ENCODE measurements around the gene MED13L. TPM values are rescaled to one million over a fixed set of nuclear protein-coding genes. Genes with fewer than 3 reads are reported as not detected.
A peak's percentile ranks its signal among the peaks of the same experiment; 100 is the strongest.

The MED13L gene
- total and polyA plus RNA-seq, 2 of the 4 experiments (the other 2 are of a cell fraction): 17.9 to 49.1 TPM

- no peak overlapping the region for H3K4me2 ChIP-seq (ENCODE audit: low read depth, low read length)
- no peak overlapping the region for H2BK15ac ChIP-seq (ENCODE audit: low read depth, low read length)
- CTCF ChIA-PET: no interaction called here
Observed at GRCh38 chr12:116122628-116123027, 154.9 kb downstream of the MED13L start.

More at GRCh38 chr12:116122628-116123027, 154.9 kb downstream of the MED13L start:
- Histone ChIP-seq H4K20me1 (ENCODE audit: insufficient read depth, low read length) (peaks cover 66% of the 10 kb centered on the region), H3K14ac (replicated peaks; ENCODE audit: low read depth, low read length) (no peak overlapping the region), H3K9ac (ENCODE audit: low read depth, low read length) (no peak overlapping the region), H3K27me3 (ENCODE audit: control insufficient read depth, insufficient read depth, low read length) (no peaks in the 10 kb centered on the region), H4K8ac (ENCODE audit: low read depth in 2 of 2, low read length in 2 of 2) (no peak overlapping the region), H4K91ac (ENCODE audit: insufficient read depth, low read depth, low read length) (no peak overlapping the region), H3K79me1 (ENCODE audit: low read depth in 1 of 2, low read length in 2 of 2) (peaks cover 31 to 68% of the 10 kb centered on the region in 2 experiments), H3K4me1 (ENCODE audit: control insufficient read depth, insufficient read depth, low read length) (peaks cover 14% of the 10 kb centered on the region), H2AK5ac (ENCODE audit: low read depth, low read length) (0 out of 2 replicates have a peak overlapping the region, but pooled peaks have one; percentile 11), H3K4me3 (ENCODE audit: insufficient read depth, low read depth, low read length) (no peak overlapping the region), H3K23ac (ENCODE audit: low read depth, low read length) (peak overlapping the region; percentile 45; the same call in 1 of the 2 replicates), H3K9me3 (ENCODE audit: control insufficient read depth, insufficient read depth, low read length) (no peaks in the 10 kb centered on the region), H4K5ac (ENCODE audit: low read depth, low read length) (no peak overlapping the region), H2BK120ac (ENCODE audit: low read depth, low read length) (no peak overlapping the region), H2AK9ac (replicated peaks; ENCODE audit: low read depth, low read length, poor library complexity) (no peak overlapping the region), H2BK5ac (ENCODE audit: low read depth, low read length, poor library complexity, severe bottlenecking) (no peak overlapping the region), H2BK20ac (ENCODE audit: low read depth, low read length) (no peak overlapping the region), H3K36me3 (ENCODE audit: control insufficient read depth, insufficient read depth, low read length) (no peaks in the 10 kb centered on the region), H2AFZ (replicated peaks; ENCODE audit: low read length, poor library complexity) (no peak overlapping the region), H3K27ac (ENCODE audit: insufficient read depth, low read length) (no peak overlapping the region), H3K9me1 (ENCODE audit: insufficient read depth, low read length) (peaks cover 11% of the 10 kb centered on the region), H3K56ac (ENCODE audit: extremely low read depth, insufficient read depth, low read length) (no peak overlapping the region), H3K4ac (ENCODE audit: low read depth, low read length) (no peak overlapping the region), H3K18ac (ENCODE audit: low read depth, low read length) (no peak overlapping the region; the same call in 1 of the 2 replicates)
- in situ Hi-C loops (cut with MboI; ENCODE audit: low sequenced_read_pairs): no loop called here
- dilution Hi-C loops (cut with HindIII; ENCODE audit: low sequenced_read_pairs, unreplicated experiment): no loop called here
- POLR2A ChIA-PET (ENCODE audit: unreplicated experiment): no interaction called here
- no peak for TF ChIP-seq CEBPB (IDR thresholded peaks at IDR 0.05; ENCODE audit: low read depth, low read length)
- intact Hi-C loops (cut with micrococcal nuclease): no loop called here
- DNase-seq: no peak
- no TSS peak for BruUV-seq (replicated peaks)
- WGBS, 2 experiments (ENCODE audit: extremely low coverage in 2 of 2, insufficient read length in 1 of 2): 100% methylated on average over 1 of the region's 3 CpGs; no CpG with 5 or more reads in 1 of the 2 experiments
- no peak for ATAC-seq (ENCODE audit: low read depth)
